Hepatocyte (in vitro differentiated cells): Measurements from ENCODE around the gene USP32. TPM values are rescaled to one million over a fixed set of nuclear protein-coding genes. Genes with fewer than 3 reads are reported as not detected.

Experiments
- DNase-seq: peaks from one replicate; pipeline ENCODE4 v3.0.0-alpha.2; 2016; ENCODE audit warnings: low spot score
- H2AFZ ChIP-seq: fragments of 200-600 bp; sonication (generic); 2 replicates; pipeline ENCODE4 v1.6.0; 2016; ENCODE audit warnings: antibody characterized with exemption, mild to moderate bottlenecking
- H3K27ac ChIP-seq: fragments of 200-600 bp; sonication (generic); 2 replicates; pipeline ENCODE4 v1.5.1; 2016; ENCODE audit warnings: mild to moderate bottlenecking
- H3K27me3 ChIP-seq: fragments of 200-600 bp; sonication (generic); 2 replicates; pipeline ENCODE4 v1.6.1; 2016
- H3K36me3 ChIP-seq: fragments of 200-600 bp; sonication (generic); replicated peaks from 2 replicates; pipeline ENCODE4 v1.5.1; 2016; ENCODE audit warnings: low read depth; ENCODE audit not compliant: insufficient read depth
- H3K4me1 ChIP-seq: fragments of 200-600 bp; sonication (generic); 2 replicates; pipeline ENCODE4 v1.5.1; 2016; ENCODE audit warnings: mild to moderate bottlenecking, moderate library complexity; ENCODE audit not compliant: insufficient read depth
- H3K4me2 ChIP-seq: fragments of 200-600 bp; sonication (generic); 2 replicates; pipeline ENCODE4 v1.6.0; 2016
- H3K4me3 ChIP-seq: fragments of 200-600 bp; sonication (generic); 2 replicates; pipeline ENCODE4 v1.5.1; 2016; ENCODE audit warnings: mild to moderate bottlenecking
- H3K79me2 ChIP-seq: fragments of 200-600 bp; sonication (generic); 2 replicates; pipeline ENCODE4 v1.6.0; 2017; ENCODE audit warnings: mild to moderate bottlenecking
- H3K9me2 ChIP-seq: fragments of 200-600 bp; sonication (generic); replicated peaks from 2 replicates; pipeline ENCODE4 v1.6.0; 2017; ENCODE audit warnings: mild to moderate bottlenecking; ENCODE audit not compliant: insufficient read depth
- H3K9me3 ChIP-seq: fragments of 200-600 bp; sonication (generic); 2 replicates; pipeline ENCODE4 v1.5.1; 2016; ENCODE audit warnings: low read depth, mild to moderate bottlenecking
- H4K20me1 ChIP-seq: fragments of 200-600 bp; sonication (generic); 2 replicates; pipeline ENCODE4 v1.6.0; 2016; ENCODE audit warnings: mild to moderate bottlenecking; ENCODE audit not compliant: insufficient read depth, poor library complexity, severe bottlenecking
- CTCF ChIP-seq: fragments of 200-600 bp; sonication (generic); IDR thresholded peaks from 2 replicates; pipeline ENCODE4 v1.5.1; 2016; ENCODE audit warnings: antibody characterized with exemption, mild to moderate bottlenecking; ENCODE audit not compliant: poor library complexity
- EZH2 ChIP-seq: fragments of 200-600 bp; sonication (generic); IDR thresholded peaks from 2 replicates; pipeline ENCODE4 v1.6.1; 2016; ENCODE audit warnings: antibody characterized with exemption, mild to moderate bottlenecking, borderline replicate concordance
- EZH2phosphoT487 ChIP-seq: fragments of 200-600 bp; sonication (generic); IDR thresholded peaks from one replicate; pipeline ENCODE4 v1.6.1; 2018; ENCODE audit warnings: antibody characterized with exemption, mild to moderate bottlenecking, low read depth, moderate library complexity; ENCODE audit not compliant: unreplicated experiment, severe bottlenecking
- WGBS: methylation state at CpG from one replicate; pipeline ENCODE4 v1.1.6; 2016; ENCODE audit warnings: low lambda C conversion rate; ENCODE audit errors: missing lambda C conversion rate; 5-methylcytosine and 5-hydroxymethylcytosine counted together
- polyA plus RNA-seq: library from polyadenylated mRNA; unstranded; fragments of >200 nt; fragmentation: Nextera tagmentation; extraction: Ambion mirVana; gene quantifications from 2 replicates; pipeline ENCODE4 v1.2.1, GENCODE V29; 2016
- total RNA-seq: library from RNA; depleted of rRNA; stranded (reverse); fragments of >200 nt; gene quantifications from 2 replicates; pipeline ENCODE4 v1.2.3, GENCODE V29; 2014

The USP32 gene
- total and polyA plus RNA-seq, 2 experiments from 2014 or later, result 15.3 to 37.0 TPM

GRCh38 chr17:60168654-60169053 is 223.3 kb downstream of the USP32 start:
- WGBS, result 71% methylated on average over 7 of the region's 7 CpGs
- no peak overlapping the region for H3K4me2 ChIP-seq
- no peak overlapping the region for H2AFZ ChIP-seq

GRCh38 chr17:60167065-60167741 is 224.7 kb downstream of the USP32 start:
- Histone ChIP-seq H3K4me3 (no peak overlapping the region), H3K27me3 (no peaks in the 10 kb centered on the region), H3K9me3 (no peaks in the 10 kb centered on the region), H3K27ac (no peak overlapping the region), H4K20me1 (no peaks in the 10 kb centered on the region), H3K79me2 (no peaks in the 10 kb centered on the region), H3K4me1 (no peaks in the 10 kb centered on the region), H3K36me3 (no peaks in the 10 kb centered on the region), H2AFZ (no peak overlapping the region), H3K4me2 (no peak overlapping the region), H3K9me2 (no peaks in the 10 kb centered on the region)
- DNase-seq, result no peak
- WGBS, result 86% methylated on average over 11 of the region's 11 CpGs
- TF ChIP-seq CTCF (no peak), EZH2 (no peak), EZH2phosphoT487 (no peak)

More at GRCh38 chr17:60168654-60169053, 223.3 kb downstream of the USP32 start:
- Histone ChIP-seq H3K36me3 (no peaks in the 10 kb centered on the region), H3K27me3 (no peaks in the 10 kb centered on the region), H3K4me1 (no peaks in the 10 kb centered on the region), H3K9me3 (no peaks in the 10 kb centered on the region), H3K79me2 (no peaks in the 10 kb centered on the region), H3K27ac (no peak overlapping the region), H4K20me1 (no peaks in the 10 kb centered on the region), H3K4me3 (no peak overlapping the region), H3K9me2 (no peaks in the 10 kb centered on the region)
- no peak for DNase-seq
- TF ChIP-seq EZH2phosphoT487 (no peak), CTCF (no peak), EZH2 (no peak)

DNA sequence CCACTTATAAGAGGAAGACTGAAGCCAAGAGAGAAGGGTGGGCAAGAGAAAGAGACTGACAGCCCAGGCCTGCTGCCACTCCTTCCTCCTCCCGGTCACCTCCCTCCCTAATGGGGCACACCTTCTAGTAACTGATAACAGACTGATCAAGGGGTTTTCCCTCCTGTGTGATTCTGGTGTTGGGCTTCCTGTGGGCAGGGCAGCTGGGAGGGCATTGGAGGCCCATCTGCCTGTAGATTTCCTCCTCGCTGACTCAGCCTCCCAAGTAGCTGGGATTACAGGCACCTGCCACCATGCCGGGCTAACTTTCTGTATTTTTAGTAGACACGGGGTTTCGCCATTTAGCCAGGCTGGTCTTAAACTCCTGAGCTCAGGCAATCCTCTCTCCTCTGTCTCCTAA is 226.0 kb downstream of the USP32 start:
- H3K27ac ChIP-seq, result no peak overlapping the region
- 67% methylated on average over 5 of the region's 5 CpGs for WGBS
- peak; percentile 52 for DNase-seq

More for the DNA sequence above, 226.0 kb downstream of the USP32 start:
- Histone ChIP-seq H3K27me3 (no peaks in the 10 kb centered on the region), H3K4me2 (no peak overlapping the region), H3K9me2 (no peaks in the 10 kb centered on the region), H4K20me1 (no peaks in the 10 kb centered on the region), H3K79me2 (no peaks in the 10 kb centered on the region), H3K4me1 (no peaks in the 10 kb centered on the region), H3K36me3 (no peaks in the 10 kb centered on the region), H2AFZ (no peak overlapping the region), H3K9me3 (no peaks in the 10 kb centered on the region), H3K4me3 (no peak overlapping the region)
- no peak for TF ChIP-seq CTCF
- TF ChIP-seq EZH2, result no peak
- TF ChIP-seq EZH2phosphoT487, result no peak
